Measurements from ENCODE around the gene PSMB3.

DNA sequence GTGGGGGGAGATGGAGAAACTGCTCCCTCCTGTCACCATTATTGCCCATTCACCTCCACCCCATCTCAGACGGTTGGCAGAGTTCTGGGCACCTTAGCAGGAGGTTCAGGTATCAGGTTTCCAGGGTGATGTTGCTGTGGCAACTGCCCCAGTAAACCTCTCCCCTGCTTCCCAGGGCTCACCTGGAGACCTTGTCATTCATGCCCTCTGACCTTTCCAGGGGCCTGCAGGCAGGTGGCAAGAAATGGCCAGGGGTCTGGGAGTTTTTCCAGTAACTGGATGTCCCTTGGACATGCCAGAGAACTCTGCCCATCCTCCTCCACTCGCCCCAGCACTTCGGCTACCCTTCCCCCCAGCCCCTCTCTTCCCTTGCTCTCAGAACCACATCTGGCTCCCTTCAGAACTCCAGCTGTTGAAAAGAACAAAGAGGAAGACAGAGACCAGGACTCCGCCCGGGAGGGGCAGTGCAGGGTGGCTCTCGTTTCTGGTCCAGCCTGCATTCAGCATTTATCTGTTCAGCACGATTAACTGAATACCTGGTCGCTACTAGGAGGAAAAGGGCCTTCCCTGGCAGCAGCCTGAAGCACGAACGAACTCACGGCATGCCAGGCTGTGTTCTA lies 39.0 kb upstream of the PSMB3 start:
- TF ChIP-seq POLR2A (IDR thresholded peaks at IDR 0.05; ENCODE audit: low read length) (no peak), GATA1 (IDR thresholded peaks at IDR 0.05; ENCODE audit: low read depth, low read length) (no peak)
